Naive thymus-derived CD8-positive, alpha-beta T cell (primary cell): ENCODE measurements around the gene CHST12. TPM values are rescaled to one million over a fixed set of nuclear protein-coding genes. Genes with fewer than 3 reads are reported as not detected.
"Not testable (repeated sequence)": the region's sequence is repeated elsewhere in the genome, so short reads cannot be mapped to it uniquely, and the experiment has no call there.

Experiments
- ATAC-seq, 2 donors: fragments of 150-1000 bp; cut with Tn5 transposase in 1 of 2; sonication (Bioruptor Pico), chemical (Tn5 transposase) in 1 of 2; 1 replicate in 1 of 2; 2 replicates in 1 of 2; pipeline ENCODE4 v1.10.0; 2021; ENCODE audit warnings: mild to moderate bottlenecking in 2 of 2, moderate library complexity in 2 of 2
- POLR2A ChIA-PET: fragments of 350-600 bp; sonication (Branson Sonifier 250); formaldehyde crosslinking; loops from one replicate; lab custom pipeline; 2021; ENCODE audit warnings: antibody characterized with exemption; lab: Charles Lee
- DNase-seq, 10 donors: peaks; one replicate each; pipeline versions ENCODE4 v3.0.0 to v3.0.0-alpha.2; 2020 to 2022
- H3K27ac Mint-ChIP-seq, 10 donors: one replicate each; pipeline ENCODE4 v1.8.0; 2020 to 2022; ENCODE audit warnings: mild to moderate bottlenecking in 10 of 10, mixed read lengths in 10 of 10, moderate library complexity in 4 of 10, inconsistent platforms in 1 of 10
- H3K27me3 Mint-ChIP-seq, 5 donors: one replicate each; pipeline ENCODE4 v1.8.0; 2021 to 2022; ENCODE audit warnings: mixed read lengths in 5 of 5
- H3K36me3 Mint-ChIP-seq, 3 donors: one replicate each; pipeline ENCODE4 v1.8.0; 2020 to 2022; ENCODE audit warnings: mixed read lengths in 3 of 3, mild to moderate bottlenecking in 2 of 3, inconsistent platforms in 1 of 3
- H3K4me1 Mint-ChIP-seq, 4 donors: one replicate each; pipeline ENCODE4 v1.8.0; 2021 to 2022; ENCODE audit warnings: mixed read lengths in 4 of 4
- H3K4me3 Mint-ChIP-seq, 10 donors: one replicate each; pipeline ENCODE4 v1.8.0; 2020 to 2022; ENCODE audit warnings: mild to moderate bottlenecking in 10 of 10, mixed read lengths in 10 of 10, moderate library complexity in 6 of 10, inconsistent platforms in 1 of 10
- H3K9me3 Mint-ChIP-seq, 9 donors: one replicate each; pipeline ENCODE4 v1.8.0; 2020 to 2022; ENCODE audit warnings: mixed read lengths in 9 of 9, mild to moderate bottlenecking in 3 of 9, inconsistent platforms in 1 of 9, moderate library complexity in 1 of 9
- polyA plus RNA-seq, 3 donors: library from polyadenylated mRNA; unstranded; fragments of 300-500 nt; fragmentation: Illumina TruSeq; gene quantifications; one replicate each; pipeline ENCODE4 v1.2.3, GENCODE V29; 2021
- total RNA-seq, 8 experiments: library from RNA in 2 of 8; stranded (reverse) in 2 of 8; gene quantifications; one replicate each; pipeline ENCODE4 v1.2.3 and lab custom pipeline; 2021 to 2026

Gene CHST12
- total and polyA plus RNA-seq, 5 experiments from 2014 or later, result 8.9 to 21.7 (median 19.2) TPM

- Mint-ChIP-seq H3K27ac (no peak overlapping the region), H3K4me1 (peaks cover 0 to 4% (median under 1%) of the 10 kb centered on the region in 4 donors), H3K27me3 (no peaks in the 10 kb centered on the region), H3K4me3 (no peak overlapping the region), H3K36me3 (peaks cover 5 to 96% (median 32%) of the 10 kb centered on the region in 3 donors), H3K9me3 (no peaks in the 10 kb centered on the region)
- ATAC-seq (no peak), DNase-seq (peak in 1 of 10 donors; percentile 21)
- POLR2A ChIA-PET, result interaction anchor here (0.6 kb wide), 1 partner anchor 29 kb away, joined by 4 read pairs; no protein-coding TSS in a partner anchor
These were observed 34.3 kb upstream of the CHST12 start for GRCh38 chr7:2369139-2369538.

GRCh38 chr7:2371329-2371728 lies 32.1 kb upstream of the CHST12 start:
- Mint-ChIP-seq H3K4me1 (peaks cover 0 to 4% (median 0%) of the 10 kb centered on the region in 4 donors), H3K4me3 (no peak overlapping the region), H3K27me3 (no peaks in the 10 kb centered on the region), H3K9me3 (no peaks in the 10 kb centered on the region), H3K27ac (no peak overlapping the region), H3K36me3 (peaks cover 5 to 95% (median 28%) of the 10 kb centered on the region in 3 donors)
- DNase-seq (peak in 1 of 10 donors; percentile 34), ATAC-seq (no peak)
- POLR2A ChIA-PET, result no interaction called here

GRCh38 chr7:2372724-2373123 lies 30.7 kb upstream of the CHST12 start:
- peak in 1 of 10 donors; percentile 21 for DNase-seq
- Mint-ChIP-seq H3K36me3 (peaks cover 5 to 94% (median 31%) of the 10 kb centered on the region in 3 donors), H3K4me1 (peaks cover 0 to 9% (median 3%) of the 10 kb centered on the region in 4 donors), H3K9me3 (no peaks in the 10 kb centered on the region), H3K4me3 (no peak overlapping the region), H3K27me3 (no peaks in the 10 kb centered on the region), H3K27ac (peak overlapping the region in 1 of 10 donors; percentile 75)
- ATAC-seq, result no peak
- POLR2A ChIA-PET, result no interaction called here

- Mint-ChIP-seq H3K27me3 (no peaks in the 10 kb centered on the region), H3K27ac (peak overlapping the region in 1 of 10 donors; percentile 75), H3K36me3 (peaks cover 5 to 94% (median 31%) of the 10 kb centered on the region in 3 donors)
These were observed 30.3 kb upstream of the CHST12 start for GRCh38 chr7:2373124-2373556.

GRCh38 chr7:2373646-2374045 lies 29.8 kb upstream of the CHST12 start:
- no peaks in the 10 kb centered on the region for H3K9me3 Mint-ChIP-seq
- ATAC-seq (no peak), DNase-seq (peak in 1 of 10 donors; percentile 48)
- peaks cover 5 to 94% (median 35%) of the 10 kb centered on the region in 3 donors for H3K36me3 Mint-ChIP-seq
- no peak overlapping the region for H3K4me3 Mint-ChIP-seq
- POLR2A ChIA-PET, result interaction anchor here (1.4 kb wide), 1 partner anchor 20 kb away, joined by 4 read pairs; the partner anchor contains the start of gene EIF3B
- H3K4me1 Mint-ChIP-seq, result peaks cover 0 to 12% (median 6%) of the 10 kb centered on the region in 4 donors
- H3K27me3 Mint-ChIP-seq, result no peaks in the 10 kb centered on the region
- H3K27ac Mint-ChIP-seq, result no peak overlapping the region

More at GRCh38 chr7:2373124-2373556, 30.3 kb upstream of the CHST12 start:
- ATAC-seq (no peak), DNase-seq (peak in 1 of 10 donors; percentile 19)
- H3K4me1 Mint-ChIP-seq, result peaks cover 0 to 11% (median 5%) of the 10 kb centered on the region in 4 donors
- no peak overlapping the region for H3K4me3 Mint-ChIP-seq
- POLR2A ChIA-PET, result interaction anchor here (1.4 kb wide), 1 partner anchor 19 kb away, joined by 4 read pairs; the partner anchor contains the start of gene EIF3B
- H3K9me3 Mint-ChIP-seq, result no peaks in the 10 kb centered on the region

GRCh38 chr7:2374401-2374800 lies 29.0 kb upstream of the CHST12 start:
- POLR2A ChIA-PET, result interaction anchor here (1.4 kb wide), 1 partner anchor 20 kb away, joined by 4 read pairs; the partner anchor contains the start of gene EIF3B
- H3K9me3 Mint-ChIP-seq, result no peaks in the 10 kb centered on the region
- no peak overlapping the region for H3K4me3 Mint-ChIP-seq
- DNase-seq (no peak), ATAC-seq (no peak)
- H3K27ac Mint-ChIP-seq, result no peak overlapping the region
- no peaks in the 10 kb centered on the region for H3K27me3 Mint-ChIP-seq
- peaks cover 5 to 94% (median 33%) of the 10 kb centered on the region in 3 donors for H3K36me3 Mint-ChIP-seq
- H3K4me1 Mint-ChIP-seq, result peaks cover 0 to 13% (median 6%) of the 10 kb centered on the region in 4 donors

- H3K4me1 Mint-ChIP-seq, result peaks cover 0 to 15% (median 6%) of the 10 kb centered on the region in 4 donors
- no peaks in the 10 kb centered on the region for H3K27me3 Mint-ChIP-seq
- H3K27ac Mint-ChIP-seq, result peak overlapping the region in 1 of 10 donors; percentile 80
- POLR2A ChIA-PET, result interaction anchor here (1.2 kb wide), 1 partner anchor 21 kb away, joined by 3 read pairs; no protein-coding TSS in a partner anchor
- peaks cover 5 to 94% (median 30%) of the 10 kb centered on the region in 3 donors for H3K36me3 Mint-ChIP-seq
- H3K4me3 Mint-ChIP-seq, result no peak overlapping the region
- no peak for ATAC-seq
- no peak for DNase-seq
- no peaks in the 10 kb centered on the region for H3K9me3 Mint-ChIP-seq
These were observed 28.3 kb upstream of the CHST12 start for GRCh38 chr7:2374830-2375728.

- no peak overlapping the region for H3K4me3 Mint-ChIP-seq
- peaks cover 0 to 17% (median 6%) of the 10 kb centered on the region in 4 donors for H3K4me1 Mint-ChIP-seq
- DNase-seq, result no peak
- POLR2A ChIA-PET, result interaction anchor here (0.6 kb wide), 2 partner anchors 132 to 323 kb away, joined by 3 to 5 read pairs; no protein-coding TSS in a partner anchor
- no peak for ATAC-seq
- peaks cover 5 to 96% (median 36%) of the 10 kb centered on the region in 3 donors for H3K36me3 Mint-ChIP-seq
- peak overlapping the region in 1 of 10 donors; percentile 68 for H3K27ac Mint-ChIP-seq
- H3K9me3 Mint-ChIP-seq, result no peaks in the 10 kb centered on the region
- H3K27me3 Mint-ChIP-seq, result no peaks in the 10 kb centered on the region
These were observed 26.9 kb upstream of the CHST12 start for GRCh38 chr7:2376351-2377154.

- Mint-ChIP-seq H3K36me3 (peaks cover 2 to 96% (median 29%) of the 10 kb centered on the region in 3 donors), H3K27ac (peak overlapping the region in 1 of 10 donors; percentile 68), H3K4me1 (peaks cover 0 to 17% (median 6%) of the 10 kb centered on the region in 4 donors)
- H3K27me3 Mint-ChIP-seq, H3K4me3 Mint-ChIP-seq, DNase-seq, ATAC-seq, H3K9me3 Mint-ChIP-seq, POLR2A ChIA-PET: not testable (repeated sequence)
These were observed 25.9 kb upstream of the CHST12 start for GRCh38 chr7:2377492-2377891.

- DNase-seq, POLR2A ChIA-PET, H3K9me3 Mint-ChIP-seq, H3K4me3 Mint-ChIP-seq, H3K27me3 Mint-ChIP-seq, ATAC-seq: not testable (repeated sequence)
- H3K36me3 Mint-ChIP-seq, result peaks cover 0 to 90% (median 28%) of the 10 kb centered on the region in 3 donors
- H3K4me1 Mint-ChIP-seq, result peaks cover 0 to 17% (median 6%) of the 10 kb centered on the region in 4 donors
- H3K27ac Mint-ChIP-seq, result peak overlapping the region in 1 of 10 donors; percentile 53
These were observed 25.3 kb upstream of the CHST12 start for GRCh38 chr7:2378125-2378524.

- POLR2A ChIA-PET, result no interaction called here
- Mint-ChIP-seq H3K4me3 (no peak overlapping the region), H3K36me3 (peaks cover 0 to 80% (median 28%) of the 10 kb centered on the region in 3 donors), H3K27me3 (no peaks in the 10 kb centered on the region), H3K9me3 (no peaks in the 10 kb centered on the region), H3K4me1 (peaks cover 0 to 17% (median 6%) of the 10 kb centered on the region in 4 donors), H3K27ac (peak overlapping the region in 2 of 10 donors; percentile 27 to 44)
- DNase-seq, result no peak
- ATAC-seq, result no peak
These were observed 24.2 kb upstream of the CHST12 start for GRCh38 chr7:2379161-2379560.
